Measurements from ENCODE around the gene AGPS.

The AGPS gene

GRCh38 chr2:177556153-177556552 is 163.6 kb downstream of the AGPS start:
- DNase-seq = no peak

- DNase-seq = no peak
These were observed 165.2 kb downstream of the AGPS start for GRCh38 chr2:177557794-177558193.

GRCh38 chr2:177559638-177560037 is 167.1 kb downstream of the AGPS start:
- DNase-seq = no peak

GRCh38 chr2:177568390-177568789 is 175.8 kb downstream of the AGPS start:
- no peak for DNase-seq

- no peak for DNase-seq
These were observed 176.3 kb downstream of the AGPS start for GRCh38 chr2:177568893-177569292.

GRCh38 chr2:177572236-177572671 is 179.7 kb downstream of the AGPS start:
- DNase-seq = no peak

GRCh38 chr2:177573120-177573519 is 180.5 kb downstream of the AGPS start:
- DNase-seq = no peak

GRCh38 chr2:177574356-177574755 is 181.8 kb downstream of the AGPS start:
- no peak for DNase-seq

- DNase-seq = no peak
These were observed 182.8 kb downstream of the AGPS start for GRCh38 chr2:177575358-177575757.

- DNase-seq = no peak
These were observed 184.5 kb downstream of the AGPS start for GRCh38 chr2:177577075-177577474.

- no peak for DNase-seq
These were observed 185.9 kb downstream of the AGPS start for GRCh38 chr2:177578454-177578853.

- DNase-seq = no peak
These were observed 187.0 kb downstream of the AGPS start for GRCh38 chr2:177579486-177580036.

- no peak for DNase-seq
These were observed 189.4 kb downstream of the AGPS start for GRCh38 chr2:177582000-177582399.

GRCh38 chr2:177584030-177584692 is 191.6 kb downstream of the AGPS start:
- no peak for DNase-seq

GRCh38 chr2:177585234-177585863 is 192.8 kb downstream of the AGPS start:
- no peak for DNase-seq

- no peak for DNase-seq
These were observed 193.6 kb downstream of the AGPS start for GRCh38 chr2:177586154-177586553.

GRCh38 chr2:177587371-177587770 is 194.8 kb downstream of the AGPS start:
- DNase-seq = no peak

- DNase-seq = no peak
These were observed 196.1 kb downstream of the AGPS start for GRCh38 chr2:177588671-177589070.

GRCh38 chr2:177589186-177589585 is 196.6 kb downstream of the AGPS start:
- no peak for DNase-seq

- DNase-seq = no peak
These were observed 199.8 kb downstream of the AGPS start for GRCh38 chr2:177592397-177592796.

GRCh38 chr2:177592945-177593344 is 200.4 kb downstream of the AGPS start:
- DNase-seq = no peak

GRCh38 chr2:177593402-177593801 is 200.8 kb downstream of the AGPS start:
- DNase-seq = no peak

Measured in NCI-H1417 treated with DMSO at 0.1 percent for 48 hours (cell line).